GM21723 (cell line): ENCODE measurements around the gene TUBB6.

Experiments
- ATAC-seq: cut with Tn5 transposase; IDR thresholded peaks from one replicate; pipeline ENCODE4 v1.9.1; 2021; ENCODE audit warnings: mild to moderate bottlenecking, moderate library complexity; ENCODE audit not compliant: unreplicated experiment

TUBB6 gene

GRCh38 chr18:12290086-12290485, 18.0 kb upstream of the TUBB6 start:
- no peak for ATAC-seq

- no peak for ATAC-seq
Measured at GRCh38 chr18:12291161-12291560, 16.9 kb upstream of the TUBB6 start.

GRCh38 chr18:12291690-12292089, 16.4 kb upstream of the TUBB6 start:
- no peak for ATAC-seq

- no peak for ATAC-seq
Measured at GRCh38 chr18:12293831-12294230, 14.2 kb upstream of the TUBB6 start.

- ATAC-seq, result no peak
Measured at GRCh38 chr18:12295389-12296086, 12.5 kb upstream of the TUBB6 start.

GRCh38 chr18:12296087-12296403, 12.0 kb upstream of the TUBB6 start:
- no peak for ATAC-seq

GRCh38 chr18:12296457-12296856, 11.6 kb upstream of the TUBB6 start:
- no peak for ATAC-seq

GRCh38 chr18:12299862-12300261, 8.2 kb upstream of the TUBB6 start:
- no peak for ATAC-seq

- ATAC-seq, result no peak
Measured at GRCh38 chr18:12301263-12302005, 6.6 kb upstream of the TUBB6 start.

GRCh38 chr18:12302391-12303147, 5.5 kb upstream of the TUBB6 start:
- no peak for ATAC-seq

- ATAC-seq, result no peak
Measured at GRCh38 chr18:12304351-12305210, 3.5 kb upstream of the TUBB6 start.

- no peak for ATAC-seq
Measured at GRCh38 chr18:12305211-12305610, 2.8 kb upstream of the TUBB6 start.

- no peak for ATAC-seq
Measured at GRCh38 chr18:12305930-12306629, 2.0 kb upstream of the TUBB6 start.

GRCh38 chr18:12306752-12307700, 1.0 kb upstream of the TUBB6 start:
- peak; percentile 34 for ATAC-seq

- ATAC-seq, result peak; percentile 63
Measured at GRCh38 chr18:12308386-12309100, 502 bp downstream of the TUBB6 start.

GRCh38 chr18:12309683-12310198, 1.7 kb downstream of the TUBB6 start:
- no peak for ATAC-seq

- no peak for ATAC-seq
Measured at GRCh38 chr18:12310762-12311161, 2.7 kb downstream of the TUBB6 start.

- ATAC-seq, result no peak
Measured at GRCh38 chr18:12312976-12313375, 4.9 kb downstream of the TUBB6 start.
